CD4-positive, alpha-beta T cell treated with Interleukin-17A for 1 hour (primary cell): ENCODE data around the gene PACRGL.
A peak's percentile ranks its signal among the peaks of the same experiment; 100 is the strongest.
"Not testable (repeated sequence)": the region's sequence is repeated elsewhere in the genome, so short reads cannot be mapped to it uniquely, and the experiment has no call there.

Experiments used
- DNase-seq: peaks from one replicate; pipeline ENCODE4 v3.0.0-alpha.2; 2020

Gene PACRGL

DNA sequence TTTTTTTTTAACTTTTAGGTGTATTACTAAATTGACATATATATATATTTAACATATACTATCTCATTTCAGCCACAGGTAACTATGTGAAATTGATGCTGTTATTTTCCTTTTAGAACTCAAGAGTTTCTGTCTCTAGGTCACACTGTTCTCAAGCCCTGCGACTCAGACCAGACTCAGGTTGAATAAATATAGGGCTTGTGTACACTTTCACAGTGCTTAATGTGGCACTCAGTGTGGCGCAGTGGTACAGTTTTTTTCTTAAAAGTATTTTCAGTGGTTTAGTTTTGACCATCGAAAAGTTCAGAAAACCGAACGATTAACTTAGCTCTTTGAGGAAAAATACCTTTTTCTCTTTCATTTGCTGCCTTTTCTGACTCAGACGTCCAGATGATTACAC is 24.7 kb downstream of the PACRGL start:
- DNase-seq: no peak

GRCh38 chr4:20735931-20736330 is 35.7 kb downstream of the PACRGL start:
- DNase-seq: no peak

GRCh38 chr4:20746000-20746399 is 45.7 kb downstream of the PACRGL start:
- not testable (repeated sequence) for DNase-seq

GRCh38 chr4:20752641-20753040 is 52.4 kb downstream of the PACRGL start:
- no peak for DNase-seq

GRCh38 chr4:20754036-20754435 is 53.8 kb downstream of the PACRGL start:
- DNase-seq: no peak

GRCh38 chr4:20760053-20760452 is 59.8 kb downstream of the PACRGL start:
- no peak for DNase-seq

GRCh38 chr4:20761382-20761781 is 61.1 kb downstream of the PACRGL start:
- DNase-seq: no peak

GRCh38 chr4:20761826-20762225 is 61.6 kb downstream of the PACRGL start:
- no peak for DNase-seq

GRCh38 chr4:20764366-20764992 is 64.2 kb downstream of the PACRGL start:
- no peak for DNase-seq

- DNase-seq: peak; percentile 47
Measured at GRCh38 chr4:20773144-20773997, 73.1 kb downstream of the PACRGL start.

GRCh38 chr4:20778896-20779295 is 78.6 kb downstream of the PACRGL start:
- DNase-seq: no peak

DNA sequence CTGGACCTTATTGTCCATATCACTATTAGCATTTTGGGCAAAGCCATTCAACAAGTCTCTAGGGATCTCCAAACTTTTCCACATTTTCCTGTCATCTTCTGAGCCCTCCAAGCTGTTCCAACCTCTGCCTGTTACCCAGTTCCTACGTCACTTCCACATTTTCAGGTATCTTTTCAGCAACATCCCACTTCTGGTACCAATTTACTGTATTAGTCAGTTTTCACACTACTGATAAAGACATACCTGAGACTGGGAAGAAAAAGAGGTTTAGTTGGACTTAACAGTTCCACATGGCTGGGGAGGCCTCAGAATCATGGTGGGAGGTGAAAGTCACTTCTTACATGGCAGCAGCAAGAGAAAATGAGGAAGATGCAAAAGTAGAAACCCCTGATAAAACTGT is 82.9 kb downstream of the PACRGL start:
- not testable (repeated sequence) for DNase-seq

DNA sequence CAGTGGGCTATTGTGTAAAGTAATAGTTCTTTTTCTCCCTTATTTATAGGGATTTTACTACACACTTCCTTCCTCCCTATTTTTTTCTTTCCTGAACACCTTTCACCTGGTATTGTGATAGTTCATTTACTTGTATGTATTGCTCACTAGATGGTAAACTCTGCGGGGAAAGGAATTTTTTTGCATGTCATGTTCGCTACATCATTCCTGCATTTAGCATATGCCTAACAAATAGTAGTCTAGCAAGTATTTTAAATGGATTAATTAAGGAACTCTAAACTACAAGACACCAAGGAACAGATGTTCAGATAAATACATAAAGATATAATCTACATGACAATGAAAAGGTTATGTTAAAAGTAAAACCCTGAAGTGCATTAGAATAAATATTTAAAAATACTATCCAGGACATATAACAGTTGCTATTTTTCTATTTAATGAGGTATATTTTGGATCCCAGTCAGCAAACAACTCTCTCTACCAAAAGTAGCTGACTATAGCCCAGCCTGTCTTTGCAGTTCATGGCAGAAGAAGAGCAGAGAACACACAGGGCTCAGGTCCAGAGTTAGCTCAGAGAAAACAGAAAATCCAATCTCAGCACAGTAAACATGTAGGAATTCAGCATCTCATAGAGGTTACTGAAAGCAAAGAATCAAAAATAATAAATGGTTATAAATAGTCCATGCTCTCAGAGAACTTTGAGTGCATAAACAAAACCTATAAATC is 87.8 kb downstream of the PACRGL start:
- DNase-seq: no peak
